NCI-H1105 treated with DMSO at 0.1 percent for 48 hours (cell line): Measurements from ENCODE around the gene POLR1D.

Experiments used
- DNase-seq: peaks from one replicate; lab custom pipeline; 2025; lab: John Stamatoyannopoulos, UW

Gene POLR1D

GRCh38 chr13:27621366-27622101 lies at the start of gene POLR1D:
Gene POLR1D, plus strand, starts transcription at chr13:27621892. Its CDS starts 92 bp downstream, at chr13:27621984.
- DNase-seq = peak; percentile 75

- no peak for DNase-seq
Observed at GRCh38 chr13:27572234-27572901, 49.3 kb upstream of the POLR1D start.

- no peak for DNase-seq
Observed at GRCh38 chr13:27573265-27573664, 48.4 kb upstream of the POLR1D start.

- DNase-seq = no peak
Observed at GRCh38 chr13:27574661-27575060, 47.0 kb upstream of the POLR1D start.

- DNase-seq = no peak
Observed at GRCh38 chr13:27578121-27579030, 43.3 kb upstream of the POLR1D start.

GRCh38 chr13:27583645-27584044 lies 38.0 kb upstream of the POLR1D start:
- DNase-seq = no peak

- no peak for DNase-seq
Observed at GRCh38 chr13:27587095-27587746, 34.5 kb upstream of the POLR1D start.

GRCh38 chr13:27588405-27588804 lies 33.3 kb upstream of the POLR1D start:
- no peak for DNase-seq

GRCh38 chr13:27592865-27593264 lies 28.8 kb upstream of the POLR1D start:
- no peak for DNase-seq

GRCh38 chr13:27593267-27593666 lies 28.4 kb upstream of the POLR1D start:
- DNase-seq = no peak

- DNase-seq = no peak
Observed at GRCh38 chr13:27595055-27595811, 26.5 kb upstream of the POLR1D start.

GRCh38 chr13:27599096-27599495 lies 22.6 kb upstream of the POLR1D start:
- no peak for DNase-seq

- no peak for DNase-seq
Observed at GRCh38 chr13:27599845-27600553, 21.7 kb upstream of the POLR1D start.

- no peak for DNase-seq
Observed at GRCh38 chr13:27600711-27601110, 21.0 kb upstream of the POLR1D start.

- DNase-seq = no peak
Observed at GRCh38 chr13:27601208-27601607, 20.5 kb upstream of the POLR1D start.

GRCh38 chr13:27601803-27602202 lies 19.9 kb upstream of the POLR1D start:
- DNase-seq = no peak

GRCh38 chr13:27605099-27605498 lies 16.6 kb upstream of the POLR1D start:
- DNase-seq = no peak

GRCh38 chr13:27605610-27606200 lies 16.0 kb upstream of the POLR1D start:
- no peak for DNase-seq

- DNase-seq = no peak
Observed at GRCh38 chr13:27607125-27607524, 14.6 kb upstream of the POLR1D start.

- no peak for DNase-seq
Observed at GRCh38 chr13:27613628-27614027, 8.1 kb upstream of the POLR1D start.
